ENCODE data around the gene ADAR. TPM values are rescaled to one million over a fixed set of nuclear protein-coding genes. Genes with fewer than 3 reads are reported as not detected.

ADAR gene
- total and polyA plus RNA-seq, 2 of the 8 experiments (the other 6 are each of a cell fraction or from before 2014, with no cell fraction given) = 125 to 242 TPM

- no peak for TF ChIP-seq CTCF (IDR thresholded peaks at IDR 0.05; ENCODE audit: control extremely low read depth in 1 of 3, insufficient read depth in 1 of 3, low read depth in 1 of 3, low read length in 3 of 3)
- TF ChIP-seq CTBP2 (IDR thresholded peaks at IDR 0.05; ENCODE audit: borderline replicate concordance, insufficient read depth, insufficient read length, low read length) = no peak
- TF ChIP-seq HDAC6 (IDR thresholded peaks at IDR 0.05; ENCODE audit: low read depth, low read length) = no peak
- TF ChIP-seq USF2 (IDR thresholded peaks at IDR 0.05; ENCODE audit: low read length) = no peak
- TF ChIP-seq MAFK (IDR thresholded peaks at IDR 0.05; ENCODE audit: low read depth, low read length) = no peak
Observed at GRCh38 chr1:154629061-154629674, 21.2 kb upstream of the ADAR start (continued).
